Measurements from ENCODE around the gene MPP2. TPM values are rescaled to one million over a fixed set of nuclear protein-coding genes. Genes with fewer than 3 reads are reported as not detected.

The MPP2 gene
- total RNA-seq, 5 donors from 2014 or later (not counting 1 experiment from before 2014, with no cell fraction given): 1.6 to 5.6 (median 3.2) TPM

GRCh38 chr17:43882761-43883415, 24.4 kb downstream of the MPP2 start:
- CTCF ChIA-PET: interaction anchor here in 1 of 2 donors (0.7 kb wide), 1 partner anchor 156 kb away, joined by 5 read pairs; no protein-coding TSS in a partner anchor
- no peak overlapping the region for H3K4me3 Mint-ChIP-seq
- DNase-seq: no peak
- peaks cover 0 to 2% of the 10 kb centered on the region in 2 donors for H3K27me3 Mint-ChIP-seq
- H3K4me1 Mint-ChIP-seq: peaks cover 2 to 9% (median 3%) of the 10 kb centered on the region in 3 donors
- Histone ChIP-seq H3K27me3 (replicated peaks in 1 of 2; ENCODE audit: control insufficient read depth in 2 of 2, extremely low read depth in 1 of 2, insufficient read depth in 2 of 2, low read length in 1 of 2) (peaks cover 2 to 28% of the 10 kb centered on the region in 2 experiments), H3K4me1 (ENCODE audit: control insufficient read depth in 1 of 2, extremely low read depth in 1 of 2, insufficient read depth in 2 of 2, low read length in 2 of 2) (peaks cover 0 to 7% of the 10 kb centered on the region in 2 experiments), H3K27ac (ENCODE audit: low read length) (no peak overlapping the region), H3K9me3 (no peaks in the 10 kb centered on the region), H3K36me3 (ENCODE audit: control insufficient read depth in 2 of 2, extremely low read depth in 1 of 2, insufficient read depth in 1 of 2, low read length in 1 of 2) (no peaks in the 10 kb centered on the region), H3K4me3 (ENCODE audit: control insufficient read depth in 1 of 2, extremely low read depth in 1 of 2, low read length in 1 of 2) (no peak overlapping the region)
- no peak overlapping the region for H3K27ac Mint-ChIP-seq
- no peaks in the 10 kb centered on the region for H3K36me3 Mint-ChIP-seq
- H3K9me3 Mint-ChIP-seq: no peaks in the 10 kb centered on the region
- ATAC-seq (replicated peaks in 1 of 4): no peak
- POLR2A ChIA-PET: no interaction called here
- 78% methylated on average over 10 of the region's 14 CpGs for WGBS (ENCODE audit: insufficient coverage)

- DNase-seq: no peak
- ATAC-seq (replicated peaks in 1 of 4): no peak
- Histone ChIP-seq H3K4me1 (ENCODE audit: control insufficient read depth in 1 of 2, extremely low read depth in 1 of 2, insufficient read depth in 2 of 2, low read length in 2 of 2) (peaks cover 0 to 7% of the 10 kb centered on the region in 2 experiments), H3K9me3 (no peaks in the 10 kb centered on the region), H3K36me3 (ENCODE audit: control insufficient read depth in 2 of 2, extremely low read depth in 1 of 2, insufficient read depth in 1 of 2, low read length in 1 of 2) (no peaks in the 10 kb centered on the region), H3K27me3 (replicated peaks in 1 of 2; ENCODE audit: control insufficient read depth in 2 of 2, extremely low read depth in 1 of 2, insufficient read depth in 2 of 2, low read length in 1 of 2) (peaks cover 2 to 33% of the 10 kb centered on the region in 2 experiments), H3K27ac (ENCODE audit: low read length) (no peak overlapping the region), H3K4me3 (ENCODE audit: control insufficient read depth in 1 of 2, extremely low read depth in 1 of 2, low read length in 1 of 2) (no peak overlapping the region)
- Mint-ChIP-seq H3K4me1 (peaks cover 2 to 9% (median 3%) of the 10 kb centered on the region in 3 donors), H3K27ac (no peak overlapping the region), H3K9me3 (no peaks in the 10 kb centered on the region), H3K36me3 (no peaks in the 10 kb centered on the region), H3K4me3 (no peak overlapping the region), H3K27me3 (peaks cover 0 to 2% of the 10 kb centered on the region in 2 donors)
- ChIA-PET CTCF (interaction anchor here (0.5 to 0.6 kb wide), 2 partner anchors 96 to 108 kb away, joined by 3 read pairs; no protein-coding TSS in a partner anchor), POLR2A (no interaction called here)
- WGBS (ENCODE audit: insufficient coverage): 94% methylated on average over 14 of the region's 27 CpGs
Measured at GRCh38 chr17:43881758-43882505, 25.4 kb downstream of the MPP2 start.

DNA sequence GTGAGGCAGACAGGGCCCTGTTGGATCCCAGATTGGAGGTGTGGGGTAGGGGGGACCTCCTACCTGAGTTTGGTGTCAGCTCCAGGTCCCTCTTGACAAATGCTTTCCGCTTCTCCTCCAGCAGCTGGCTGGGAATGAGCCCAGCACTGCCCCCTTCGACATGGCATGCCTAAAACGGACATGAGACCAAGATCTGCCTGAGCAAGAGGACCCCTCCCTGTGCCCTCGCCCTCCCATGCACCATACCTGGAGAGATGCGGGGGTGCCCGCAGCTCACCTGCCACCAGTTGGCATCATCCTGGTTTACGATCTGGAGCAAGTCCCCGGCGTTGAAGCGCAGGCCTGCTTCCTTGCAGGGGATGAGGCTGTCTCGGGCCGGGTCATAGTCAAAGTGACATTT, 26.2 kb downstream of the MPP2 start:
- H3K27me3 ChIP-seq (replicated peaks in 1 of 2; ENCODE audit: control insufficient read depth in 2 of 2, extremely low read depth in 1 of 2, insufficient read depth in 2 of 2, low read length in 1 of 2): peaks cover 0 to 36% of the 10 kb centered on the region in 2 experiments
- ATAC-seq (replicated peaks in 1 of 4) (no peak), DNase-seq (no peak)
- no peaks in the 10 kb centered on the region for H3K9me3 Mint-ChIP-seq
- H3K27ac Mint-ChIP-seq: no peak overlapping the region
- H3K4me1 ChIP-seq (ENCODE audit: control insufficient read depth in 1 of 2, extremely low read depth in 1 of 2, insufficient read depth in 2 of 2, low read length in 2 of 2): peaks cover 0 to 7% of the 10 kb centered on the region in 2 experiments
- no peak overlapping the region for H3K4me3 ChIP-seq (ENCODE audit: control insufficient read depth in 1 of 2, extremely low read depth in 1 of 2, low read length in 1 of 2)
- H3K4me3 Mint-ChIP-seq: no peak overlapping the region
- H3K27ac ChIP-seq (ENCODE audit: low read length): no peak overlapping the region
- ChIA-PET CTCF (interaction anchor here (0.5 to 0.9 kb wide), 3 partner anchors 47 to 108 kb away, joined by 3 read pairs; no protein-coding TSS in a partner anchor), POLR2A (interaction anchor here in 1 of 2 donors (0.6 kb wide), 1 partner anchor 825 kb away, joined by 5 read pairs; no protein-coding TSS in a partner anchor)
- no peaks in the 10 kb centered on the region for H3K36me3 Mint-ChIP-seq
- H3K4me1 Mint-ChIP-seq: peaks cover 2 to 9% (median 3%) of the 10 kb centered on the region in 3 donors
- 88% methylated on average over 6 of the region's 12 CpGs for WGBS (ENCODE audit: insufficient coverage)
- no peaks in the 10 kb centered on the region for H3K9me3 ChIP-seq
- peaks cover 0 to 2% of the 10 kb centered on the region in 2 donors for H3K27me3 Mint-ChIP-seq
- no peaks in the 10 kb centered on the region for H3K36me3 ChIP-seq (ENCODE audit: control insufficient read depth in 2 of 2, extremely low read depth in 1 of 2, insufficient read depth in 1 of 2, low read length in 1 of 2)

- Histone ChIP-seq H3K27ac (ENCODE audit: low read length) (no peak overlapping the region), H3K36me3 (ENCODE audit: control insufficient read depth in 2 of 2, extremely low read depth in 1 of 2, insufficient read depth in 1 of 2, low read length in 1 of 2) (no peaks in the 10 kb centered on the region), H3K4me3 (ENCODE audit: control insufficient read depth in 1 of 2, extremely low read depth in 1 of 2, low read length in 1 of 2) (no peak overlapping the region), H3K27me3 (replicated peaks in 1 of 2; ENCODE audit: control insufficient read depth in 2 of 2, extremely low read depth in 1 of 2, insufficient read depth in 2 of 2, low read length in 1 of 2) (peaks cover 0 to 35% of the 10 kb centered on the region in 2 experiments), H3K9me3 (no peaks in the 10 kb centered on the region), H3K4me1 (ENCODE audit: control insufficient read depth in 1 of 2, extremely low read depth in 1 of 2, insufficient read depth in 2 of 2, low read length in 2 of 2) (peaks cover 0 to 7% of the 10 kb centered on the region in 2 experiments)
- POLR2A ChIA-PET: interaction anchor here (0.6 to 0.8 kb wide), 2 partner anchors 14 to 826 kb away, joined by 3 to 5 read pairs; no protein-coding TSS in a partner anchor
- no peak overlapping the region for H3K27ac Mint-ChIP-seq
- H3K9me3 Mint-ChIP-seq: no peaks in the 10 kb centered on the region
- DNase-seq: peak in 25 of 35 experiments; percentile 12 to 59 (median 30)
- ATAC-seq (replicated peaks in 1 of 4): peak; percentile 39 to 62 (median 48)
- H3K4me3 Mint-ChIP-seq: no peak overlapping the region
- WGBS (ENCODE audit: insufficient coverage): 80% methylated on average over 19 of the region's 20 CpGs
- H3K4me1 Mint-ChIP-seq: peaks cover 2 to 9% (median 3%) of the 10 kb centered on the region in 3 donors
- H3K36me3 Mint-ChIP-seq: no peaks in the 10 kb centered on the region
- peaks cover 0 to 2% of the 10 kb centered on the region in 2 donors for H3K27me3 Mint-ChIP-seq
- CTCF ChIA-PET: interaction anchor here in 1 of 2 donors (0.6 to 1.4 kb wide), 4 partner anchors 9 to 341 kb away, joined by 3 read pairs; no protein-coding TSS in a partner anchor
Measured at GRCh38 chr17:43880420-43880991, 26.8 kb downstream of the MPP2 start.

- H3K9me3 ChIP-seq: no peaks in the 10 kb centered on the region
- no peaks in the 10 kb centered on the region for H3K36me3 ChIP-seq (ENCODE audit: control insufficient read depth in 2 of 2, extremely low read depth in 1 of 2, insufficient read depth in 1 of 2, low read length in 1 of 2)
- Mint-ChIP-seq H3K27ac (no peak overlapping the region), H3K27me3 (peaks cover 0 to 4% of the 10 kb centered on the region in 2 donors), H3K4me1 (peaks cover 2 to 9% (median 3%) of the 10 kb centered on the region in 3 donors), H3K4me3 (no peak overlapping the region), H3K9me3 (no peaks in the 10 kb centered on the region), H3K36me3 (no peaks in the 10 kb centered on the region)
- no peak overlapping the region for H3K4me3 ChIP-seq (ENCODE audit: control insufficient read depth in 1 of 2, extremely low read depth in 1 of 2, low read length in 1 of 2)
- 81% methylated on average over 11 of the region's 20 CpGs for WGBS (ENCODE audit: insufficient coverage)
- CTCF ChIA-PET: interaction anchor here (0.6 to 1.4 kb wide), 5 partner anchors 10 to 401 kb away, joined by 3 read pairs; no protein-coding TSS in a partner anchor
- ATAC-seq (replicated peaks in 1 of 4) (no peak), DNase-seq (no peak)
- peaks cover 0 to 7% of the 10 kb centered on the region in 2 experiments for H3K4me1 ChIP-seq (ENCODE audit: control insufficient read depth in 1 of 2, extremely low read depth in 1 of 2, insufficient read depth in 2 of 2, low read length in 2 of 2)
- POLR2A ChIA-PET: interaction anchor here in 1 of 2 donors (0.8 kb wide), 1 partner anchor 13 kb away, joined by 3 read pairs; no protein-coding TSS in a partner anchor
- H3K27me3 ChIP-seq (replicated peaks in 1 of 2; ENCODE audit: control insufficient read depth in 2 of 2, extremely low read depth in 1 of 2, insufficient read depth in 2 of 2, low read length in 1 of 2): peaks cover 0 to 35% of the 10 kb centered on the region in 2 experiments
- no peak overlapping the region for H3K27ac ChIP-seq (ENCODE audit: low read length)
Measured at GRCh38 chr17:43879723-43880419, 27.5 kb downstream of the MPP2 start.

All from T-cell (primary cell).